Measurements from ENCODE around the gene RASL11A.

DNA sequence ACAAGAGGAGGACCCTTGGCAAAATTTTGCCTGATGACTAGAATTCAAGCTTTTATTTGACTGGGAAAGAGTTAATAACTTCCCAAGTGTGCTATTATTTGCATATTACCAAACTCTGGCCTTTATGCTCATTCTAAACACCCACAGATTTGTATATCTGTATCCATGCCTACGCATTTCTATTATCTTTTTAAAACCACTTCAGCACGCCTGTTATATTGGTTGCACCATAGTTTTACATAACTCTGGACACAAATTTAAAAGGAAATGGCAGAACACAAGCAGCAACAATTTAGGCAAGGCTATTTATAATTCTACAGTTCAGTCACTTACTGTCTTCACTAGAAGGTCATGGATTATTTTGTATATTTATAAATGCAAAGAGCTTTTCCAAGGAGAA is 3.7 kb upstream of the RASL11A start:
- TF ChIP-seq, protein P1, sequence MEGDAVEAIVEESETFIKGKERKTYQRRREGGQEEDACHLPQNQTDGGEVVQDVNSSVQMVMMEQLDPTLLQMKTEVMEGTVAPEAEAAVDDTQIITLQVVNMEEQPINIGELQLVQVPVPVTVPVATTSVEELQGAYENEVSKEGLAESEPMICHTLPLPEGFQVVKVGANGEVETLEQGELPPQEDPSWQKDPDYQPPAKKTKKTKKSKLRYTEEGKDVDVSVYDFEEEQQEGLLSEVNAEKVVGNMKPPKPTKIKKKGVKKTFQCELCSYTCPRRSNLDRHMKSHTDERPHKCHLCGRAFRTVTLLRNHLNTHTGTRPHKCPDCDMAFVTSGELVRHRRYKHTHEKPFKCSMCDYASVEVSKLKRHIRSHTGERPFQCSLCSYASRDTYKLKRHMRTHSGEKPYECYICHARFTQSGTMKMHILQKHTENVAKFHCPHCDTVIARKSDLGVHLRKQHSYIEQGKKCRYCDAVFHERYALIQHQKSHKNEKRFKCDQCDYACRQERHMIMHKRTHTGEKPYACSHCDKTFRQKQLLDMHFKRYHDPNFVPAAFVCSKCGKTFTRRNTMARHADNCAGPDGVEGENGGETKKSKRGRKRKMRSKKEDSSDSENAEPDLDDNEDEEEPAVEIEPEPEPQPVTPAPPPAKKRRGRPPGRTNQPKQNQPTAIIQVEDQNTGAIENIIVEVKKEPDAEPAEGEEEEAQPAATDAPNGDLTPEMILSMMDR (IDR thresholded peaks at IDR 0.05), result no peak
- TF ChIP-seq POLR2A (IDR thresholded peaks at IDR 0.05), result no peak
